Muscle of arm (tissue), 12 donors: ENCODE measurements around the gene RNF135. TPM values are rescaled to one million over a fixed set of nuclear protein-coding genes. Genes with fewer than 3 reads are reported as not detected.

Experiments
- polyA plus RNA-seq, 12 donors: library from polyadenylated mRNA; unstranded; fragments of 120-200 nt; gene quantifications; one replicate each; pipeline ENCODE4 v1.2.1, GENCODE V29; 2013; ENCODE audit not compliant: insufficient read length in 12 of 12

Gene RNF135
- polyA plus RNA-seq, 12 donors: 3.7 to 13.8 (median 9.4) TPM; not detected in 1

Other genes starting within 250 kb of the RNF135 start
- gene CRLF3, start 146.3 kb upstream of the RNF135 start, polyA plus RNA-seq: 10 to 100 TPM in 8 of 12 donors, 1 to 10 TPM in 3, not detected in 1; 3.5 to 20.4 (median 12.8) TPM
- 1 to 10 TPM in 11 of 12 donors, not detected in 1; 2.3 to 8.5 (median 3.7) TPM for gene ATAD5, start 139.1 kb upstream of the RNF135 start, polyA plus RNA-seq
- 10 to 100 TPM in 11 of 12 donors, not detected in 1; 11.4 to 17.8 (median 14.3) TPM for gene TEFM, start 64.8 kb upstream of the RNF135 start, polyA plus RNA-seq
- gene ADAP2, start 49.1 kb upstream of the RNF135 start, polyA plus RNA-seq: 10 to 100 TPM in 1 of 12 donors, 1 to 10 TPM in 10, not detected in 1; 3.2 to 14.5 (median 6.7) TPM
- 10 to 100 TPM; 19.7 to 68.3 (median 26.6) TPM for gene NF1, start 123.9 kb downstream of the RNF135 start, polyA plus RNA-seq